DND-41 (cell line): ENCODE results near the gene CROCC.

ENCODE experiments used
- EZH2 ChIP-seq: IDR thresholded peaks from 3 replicates; pipeline ENCODE4 v1.6.1; 2012; ENCODE audit warnings: borderline replicate concordance, low read depth, mild to moderate bottlenecking, moderate library complexity, low read length, inconsistent platforms; ENCODE audit not compliant: severe bottlenecking
- TF ChIP-seq, protein P1 (sequence below): IDR thresholded peaks from 2 replicates; pipeline ENCODE4 v1.5.1; 2012; ENCODE audit warnings: borderline replicate concordance, low read length, moderate library complexity, mild to moderate bottlenecking; ENCODE audit not compliant: poor library complexity, severe bottlenecking; ENCODE audit errors: extremely low read depth

DNA sequence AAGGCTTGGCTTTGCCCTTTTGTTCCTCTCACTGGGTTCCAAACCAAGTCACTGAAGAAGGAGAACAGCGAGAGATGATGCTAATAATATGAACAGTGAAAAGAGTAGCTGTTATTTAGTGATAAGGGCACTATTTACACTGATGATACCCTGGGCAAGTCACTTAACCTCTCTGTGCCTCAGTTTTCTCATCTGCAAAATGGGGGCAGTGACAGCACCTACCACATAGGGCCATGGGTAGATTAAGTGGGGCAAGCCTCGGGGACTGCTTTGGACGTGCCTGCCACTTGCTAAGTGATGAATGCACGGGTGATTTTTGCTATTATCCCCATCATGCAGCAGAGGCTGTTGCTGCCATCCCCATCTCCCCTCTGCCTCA, 80.8 kb downstream of the CROCC start:
- TF ChIP-seq, protein P1, sequence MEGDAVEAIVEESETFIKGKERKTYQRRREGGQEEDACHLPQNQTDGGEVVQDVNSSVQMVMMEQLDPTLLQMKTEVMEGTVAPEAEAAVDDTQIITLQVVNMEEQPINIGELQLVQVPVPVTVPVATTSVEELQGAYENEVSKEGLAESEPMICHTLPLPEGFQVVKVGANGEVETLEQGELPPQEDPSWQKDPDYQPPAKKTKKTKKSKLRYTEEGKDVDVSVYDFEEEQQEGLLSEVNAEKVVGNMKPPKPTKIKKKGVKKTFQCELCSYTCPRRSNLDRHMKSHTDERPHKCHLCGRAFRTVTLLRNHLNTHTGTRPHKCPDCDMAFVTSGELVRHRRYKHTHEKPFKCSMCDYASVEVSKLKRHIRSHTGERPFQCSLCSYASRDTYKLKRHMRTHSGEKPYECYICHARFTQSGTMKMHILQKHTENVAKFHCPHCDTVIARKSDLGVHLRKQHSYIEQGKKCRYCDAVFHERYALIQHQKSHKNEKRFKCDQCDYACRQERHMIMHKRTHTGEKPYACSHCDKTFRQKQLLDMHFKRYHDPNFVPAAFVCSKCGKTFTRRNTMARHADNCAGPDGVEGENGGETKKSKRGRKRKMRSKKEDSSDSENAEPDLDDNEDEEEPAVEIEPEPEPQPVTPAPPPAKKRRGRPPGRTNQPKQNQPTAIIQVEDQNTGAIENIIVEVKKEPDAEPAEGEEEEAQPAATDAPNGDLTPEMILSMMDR: no peak
- TF ChIP-seq EZH2: no peak
